ENCODE data around the gene F13B. TPM values are rescaled to one million over a fixed set of nuclear protein-coding genes. Genes with fewer than 3 reads are reported as not detected.
"Not testable (repeated sequence)": the region's sequence is repeated elsewhere in the genome, so short reads cannot be mapped to it uniquely, and the experiment has no call there.

F13B gene
- total RNA-seq, 2 donors from 2014 or later = not detected

DNA sequence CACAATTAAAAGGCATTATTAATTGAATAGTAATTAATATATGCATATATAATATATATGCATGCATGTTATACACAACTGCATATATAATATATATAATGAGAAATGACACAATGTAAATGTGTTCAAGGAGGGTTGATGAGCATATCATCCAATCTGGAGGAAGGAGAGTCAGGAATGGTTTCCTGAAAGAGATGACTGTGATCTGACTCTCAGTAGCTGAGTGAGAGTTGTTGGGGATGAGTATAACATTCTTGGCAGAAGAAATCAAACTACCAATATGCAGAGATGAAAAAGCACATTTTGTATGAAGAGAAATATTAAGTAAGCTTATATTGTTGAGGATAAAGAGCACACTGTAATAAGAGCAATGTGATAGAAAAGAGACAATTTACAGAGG, 37.3 kb downstream of the F13B start:
- ATAC-seq (replicated peaks in 1 of 2) (no peak), DNase-seq (no peak)
- no peaks in the 10 kb centered on the region for H3K36me3 Mint-ChIP-seq (ENCODE audit: insufficient read depth in 2 of 2)
- H3K4me1 Mint-ChIP-seq (ENCODE audit: low read depth) = no peaks in the 10 kb centered on the region
- H3K9me3 Mint-ChIP-seq = no peaks in the 10 kb centered on the region
- no peak overlapping the region for H3K4me3 Mint-ChIP-seq
- no peak overlapping the region for H3K27ac Mint-ChIP-seq
- H3K27me3 Mint-ChIP-seq (ENCODE audit: low read depth) = no peaks in the 10 kb centered on the region

DNA sequence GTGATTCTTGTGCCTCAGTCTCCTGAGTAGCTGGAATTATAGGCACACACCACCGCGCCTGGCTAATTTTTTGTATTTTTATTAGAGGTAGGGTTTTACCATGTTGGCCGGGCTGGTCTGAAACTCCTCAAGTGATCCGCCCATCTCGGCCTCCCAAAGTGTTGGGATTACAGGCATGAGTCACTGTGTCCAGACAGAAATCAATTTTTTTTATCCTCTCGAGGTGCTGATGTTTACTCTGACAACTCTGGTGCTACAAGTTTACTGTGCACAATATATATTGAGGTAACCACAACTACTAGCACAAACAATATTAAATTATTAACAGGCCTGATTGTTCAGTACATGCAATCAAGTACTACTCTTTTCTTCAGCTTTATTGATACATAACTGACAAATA, 39.7 kb downstream of the F13B start:
- Mint-ChIP-seq H3K27me3 (ENCODE audit: low read depth) (no peaks in the 10 kb centered on the region), H3K36me3 (ENCODE audit: insufficient read depth in 2 of 2) (no peaks in the 10 kb centered on the region), H3K4me1 (ENCODE audit: low read depth) (no peaks in the 10 kb centered on the region), H3K27ac (no peak overlapping the region), H3K9me3 (no peaks in the 10 kb centered on the region), H3K4me3 (no peak overlapping the region)
- no peak for ATAC-seq (replicated peaks in 1 of 2)
- no peak for DNase-seq

DNA sequence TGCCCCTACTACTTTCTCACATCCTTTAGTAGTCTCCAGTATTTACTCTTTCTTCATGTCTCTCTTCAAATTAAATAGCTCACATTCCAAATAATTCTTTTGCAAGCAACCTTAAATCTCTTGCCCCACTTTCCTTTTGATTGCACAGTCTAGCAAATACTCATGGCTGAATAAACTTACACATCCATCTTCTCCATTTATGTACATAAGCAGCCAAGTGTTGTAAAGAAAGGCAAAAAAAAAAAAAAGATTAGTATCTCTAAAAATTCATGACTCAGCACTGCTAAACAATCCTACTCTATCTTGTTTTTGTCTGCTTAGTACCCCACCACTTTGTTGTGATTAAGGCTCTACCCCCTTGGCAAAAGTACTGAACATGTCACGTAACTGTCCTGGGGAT, 42.6 kb downstream of the F13B start:
- Mint-ChIP-seq H3K4me3 (no peak overlapping the region), H3K27ac (peak overlapping the region; percentile 23), H3K4me1 (ENCODE audit: low read depth) (no peaks in the 10 kb centered on the region), H3K36me3 (ENCODE audit: insufficient read depth in 2 of 2) (no peaks in the 10 kb centered on the region), H3K27me3 (ENCODE audit: low read depth) (no peaks in the 10 kb centered on the region), H3K9me3 (no peaks in the 10 kb centered on the region)
- ATAC-seq (replicated peaks in 1 of 2) (no peak), DNase-seq (no peak)

DNA sequence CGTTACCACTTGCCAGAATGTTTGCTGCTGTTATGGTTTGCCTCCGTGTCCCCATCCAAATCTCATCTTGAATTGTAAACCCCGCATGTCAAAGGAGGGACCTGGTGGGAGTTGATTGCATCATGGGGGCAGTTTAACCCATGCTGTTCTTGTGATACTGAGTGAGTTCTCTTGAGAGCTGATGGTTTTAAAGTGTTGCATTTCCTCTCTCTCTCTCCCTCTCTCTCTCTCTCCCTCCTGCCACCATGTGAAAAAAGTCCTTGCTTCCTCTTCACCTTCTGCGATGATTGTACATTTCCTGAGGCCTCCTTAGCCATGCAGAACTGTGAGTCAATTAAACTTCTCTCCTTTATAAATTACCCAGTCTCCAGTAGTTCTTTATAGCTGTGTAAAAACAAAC, 45.3 kb downstream of the F13B start:
- Mint-ChIP-seq H3K4me1 (ENCODE audit: low read depth) (no peaks in the 10 kb centered on the region), H3K36me3 (ENCODE audit: insufficient read depth in 2 of 2) (no peaks in the 10 kb centered on the region), H3K9me3 (peaks cover 0 to 3% of the 10 kb centered on the region in 2 donors), H3K4me3 (no peak overlapping the region), H3K27me3 (ENCODE audit: low read depth) (no peaks in the 10 kb centered on the region), H3K27ac (no peak overlapping the region)
- no peak for DNase-seq
- no peak for ATAC-seq (replicated peaks in 1 of 2)

DNA sequence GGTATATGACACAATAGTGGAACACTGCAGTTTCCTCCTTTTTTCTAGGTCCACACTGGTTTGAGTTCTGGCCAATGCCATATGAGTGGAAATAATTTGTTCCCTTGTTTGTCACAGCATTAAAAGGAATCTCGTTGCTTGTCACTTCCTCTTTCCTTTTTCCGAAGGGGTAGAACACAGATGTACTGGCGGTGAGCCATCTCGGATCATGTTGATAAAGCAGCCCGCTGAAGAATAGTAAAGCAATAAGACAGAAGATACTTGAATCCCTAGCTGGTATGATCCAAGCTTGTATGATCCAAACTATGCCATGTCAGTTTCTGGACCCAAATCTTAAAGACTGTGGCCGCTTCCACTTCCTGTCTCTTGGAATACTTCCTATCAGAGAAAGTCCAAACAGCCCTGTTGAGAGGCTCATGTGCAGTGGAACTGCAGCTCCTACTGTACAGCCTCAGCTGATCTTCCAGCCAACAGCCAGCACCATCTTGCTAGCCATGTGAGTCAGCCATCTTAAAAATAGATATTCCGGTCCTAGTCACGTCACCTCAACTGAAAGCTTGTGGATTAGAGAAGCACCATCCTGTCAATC, 49.4 kb downstream of the F13B start:
- H3K4me3 Mint-ChIP-seq = no peak overlapping the region
- no peaks in the 10 kb centered on the region for H3K27me3 Mint-ChIP-seq (ENCODE audit: low read depth)
- ATAC-seq (replicated peaks in 1 of 2) (no peak), DNase-seq (no peak)
- no peaks in the 10 kb centered on the region for H3K36me3 Mint-ChIP-seq (ENCODE audit: insufficient read depth in 2 of 2)
- H3K27ac Mint-ChIP-seq = no peak overlapping the region
- H3K9me3 Mint-ChIP-seq = peaks cover 0 to 3% of the 10 kb centered on the region in 2 donors
- no peaks in the 10 kb centered on the region for H3K4me1 Mint-ChIP-seq (ENCODE audit: low read depth)

DNA sequence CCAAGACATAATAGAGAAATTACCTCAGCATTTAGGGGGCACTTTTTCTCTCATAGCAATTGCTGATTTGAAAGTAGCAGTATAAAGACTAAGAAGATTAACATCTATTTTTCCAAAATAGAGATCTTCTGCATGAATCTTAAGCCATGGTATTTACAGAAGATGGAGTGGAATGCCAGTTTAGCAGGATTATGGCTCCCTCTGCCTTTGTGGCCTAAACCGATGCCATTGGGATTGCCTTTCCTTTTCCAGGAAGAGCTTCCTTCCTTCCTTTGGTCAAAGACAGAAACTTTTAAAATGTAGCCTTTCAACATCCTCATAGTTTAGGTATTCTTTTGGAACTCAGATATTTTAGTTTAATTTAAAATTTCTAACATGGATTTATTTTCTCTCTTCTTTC, 50.3 kb downstream of the F13B start:
- H3K9me3 Mint-ChIP-seq = peaks cover 1 to 4% of the 10 kb centered on the region in 2 donors
- H3K36me3 Mint-ChIP-seq (ENCODE audit: insufficient read depth in 2 of 2) = no peaks in the 10 kb centered on the region
- no peak overlapping the region for H3K27ac Mint-ChIP-seq
- H3K27me3 Mint-ChIP-seq (ENCODE audit: low read depth) = no peaks in the 10 kb centered on the region
- no peak overlapping the region for H3K4me3 Mint-ChIP-seq
- DNase-seq = no peak
- no peaks in the 10 kb centered on the region for H3K4me1 Mint-ChIP-seq (ENCODE audit: low read depth)
- no peak for ATAC-seq (replicated peaks in 1 of 2)

DNA sequence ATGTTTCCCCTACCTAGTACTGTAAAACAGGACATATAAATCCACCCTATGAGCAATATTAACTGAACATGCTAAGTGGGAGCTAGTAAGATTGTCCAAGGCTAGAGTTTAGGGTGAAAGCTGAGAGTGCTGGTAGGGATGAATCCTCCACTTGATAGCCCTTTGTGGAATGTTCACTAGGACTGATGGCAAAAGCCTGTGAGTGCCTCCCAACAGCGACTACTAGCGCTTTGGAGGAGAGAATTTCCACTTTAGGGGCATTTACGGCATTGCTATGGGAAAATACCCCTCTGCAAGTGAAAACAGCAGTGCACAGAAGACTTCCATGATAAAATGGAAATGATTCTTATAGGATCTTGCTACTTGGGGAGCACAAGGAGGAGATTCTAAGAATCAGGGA, 53.8 kb downstream of the F13B start:
- DNase-seq = no peak
- Mint-ChIP-seq H3K4me1 (ENCODE audit: low read depth) (no peaks in the 10 kb centered on the region), H3K4me3 (no peak overlapping the region), H3K36me3 (ENCODE audit: insufficient read depth in 2 of 2) (no peaks in the 10 kb centered on the region), H3K27ac (no peak overlapping the region), H3K9me3 (peaks cover 4 to 6% of the 10 kb centered on the region in 2 donors), H3K27me3 (ENCODE audit: low read depth) (no peaks in the 10 kb centered on the region)
- ATAC-seq (replicated peaks in 1 of 2) = no peak

DNA sequence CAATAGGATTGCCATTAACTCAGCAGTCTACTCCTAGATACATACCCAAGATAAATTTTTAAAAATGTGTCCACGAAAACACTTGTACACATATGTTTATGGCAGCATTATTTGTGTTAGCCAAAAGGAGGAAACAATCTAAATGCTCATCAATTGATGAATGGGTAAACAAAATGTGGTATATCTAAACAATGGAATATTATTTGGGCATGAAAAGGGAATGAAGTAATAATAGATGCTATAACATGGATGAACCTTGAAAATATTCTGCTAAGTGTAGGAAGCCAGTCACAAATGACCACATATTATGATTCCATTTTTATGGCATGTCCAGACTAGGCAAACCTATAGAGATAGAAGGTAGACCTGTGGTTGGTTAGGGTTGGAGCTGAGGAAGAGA, 55.4 kb downstream of the F13B start:
- no peaks in the 10 kb centered on the region for H3K4me1 Mint-ChIP-seq (ENCODE audit: low read depth)
- H3K36me3 Mint-ChIP-seq (ENCODE audit: insufficient read depth in 2 of 2) = no peaks in the 10 kb centered on the region
- no peak overlapping the region for H3K27ac Mint-ChIP-seq
- peaks cover 4 to 6% of the 10 kb centered on the region in 2 donors for H3K9me3 Mint-ChIP-seq
- H3K4me3 Mint-ChIP-seq = no peak overlapping the region
- DNase-seq (no peak), ATAC-seq (replicated peaks in 1 of 2) (no peak)
- H3K27me3 Mint-ChIP-seq (ENCODE audit: low read depth) = no peaks in the 10 kb centered on the region

DNA sequence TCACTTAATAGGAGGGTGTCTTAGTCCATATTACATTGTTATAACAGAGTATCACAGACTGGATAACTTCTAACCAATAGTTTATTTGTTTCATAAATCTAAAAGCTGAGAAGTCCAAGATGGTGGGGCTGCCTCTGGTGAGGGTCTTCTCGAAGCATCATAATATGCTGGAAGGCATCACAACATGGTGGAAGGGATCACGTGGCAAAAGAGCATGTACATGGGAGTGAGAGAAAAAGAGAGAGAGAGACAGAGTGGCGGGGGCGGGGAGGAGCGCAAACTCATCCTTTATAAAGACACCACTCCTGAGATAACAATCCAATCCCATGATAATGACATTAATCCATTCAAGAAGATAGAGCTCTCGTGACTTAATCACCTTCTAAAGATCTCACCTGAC, 58.2 kb downstream of the F13B start:
- H3K36me3 Mint-ChIP-seq (ENCODE audit: insufficient read depth in 2 of 2) = no peaks in the 10 kb centered on the region
- peaks cover 4 to 6% of the 10 kb centered on the region in 2 donors for H3K9me3 Mint-ChIP-seq
- H3K4me3 Mint-ChIP-seq = no peak overlapping the region
- DNase-seq = no peak
- no peaks in the 10 kb centered on the region for H3K27me3 Mint-ChIP-seq (ENCODE audit: low read depth)
- no peaks in the 10 kb centered on the region for H3K4me1 Mint-ChIP-seq (ENCODE audit: low read depth)
- ATAC-seq (replicated peaks in 1 of 2) = no peak
- H3K27ac Mint-ChIP-seq = no peak overlapping the region

DNA sequence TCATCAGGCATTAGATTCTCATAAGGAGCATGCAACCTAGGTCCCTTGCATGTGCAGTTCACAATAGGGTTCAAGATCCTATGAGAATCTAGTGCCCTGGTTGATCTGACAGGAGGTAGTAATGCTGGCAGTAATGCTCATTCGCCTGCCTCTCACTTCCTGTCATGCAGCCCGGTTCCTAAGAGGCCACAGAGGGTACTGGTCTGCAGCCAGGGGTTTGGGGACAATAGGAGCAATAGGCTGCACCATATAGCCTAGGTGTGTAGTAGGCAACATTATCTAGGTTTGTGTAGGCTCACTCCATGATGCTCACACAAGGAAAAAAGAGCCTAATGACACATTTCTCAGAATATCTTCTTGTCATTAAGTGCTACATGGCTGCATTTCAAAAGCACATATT, 63.9 kb downstream of the F13B start:
- no peak overlapping the region for H3K4me3 Mint-ChIP-seq
- no peak overlapping the region for H3K27ac Mint-ChIP-seq
- H3K4me1 Mint-ChIP-seq (ENCODE audit: low read depth) = no peaks in the 10 kb centered on the region
- H3K36me3 Mint-ChIP-seq (ENCODE audit: insufficient read depth in 2 of 2) = no peaks in the 10 kb centered on the region
- no peaks in the 10 kb centered on the region for H3K9me3 Mint-ChIP-seq
- DNase-seq (no peak), ATAC-seq (replicated peaks in 1 of 2) (no peak)
- H3K27me3 Mint-ChIP-seq (ENCODE audit: low read depth) = no peaks in the 10 kb centered on the region

DNA sequence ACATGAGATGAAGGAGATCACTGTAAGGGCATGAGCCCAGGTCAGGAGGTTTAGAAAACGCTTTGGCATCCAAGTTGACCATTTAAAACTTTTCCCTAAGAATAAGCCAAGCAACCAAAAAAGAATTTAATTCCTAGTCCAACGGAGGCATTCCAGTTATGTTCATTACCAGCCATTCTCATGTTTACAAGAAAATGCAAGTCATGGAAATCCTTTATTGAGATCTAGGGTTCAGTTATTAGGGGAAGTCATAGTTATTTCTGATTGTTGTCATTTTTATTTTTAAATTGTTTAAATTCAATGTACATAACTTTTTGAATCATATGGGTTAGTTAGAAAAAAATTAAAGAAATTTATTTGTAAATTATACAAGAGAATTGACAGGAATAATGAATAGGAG, 65.2 kb downstream of the F13B start:
- Mint-ChIP-seq H3K9me3 (no peaks in the 10 kb centered on the region), H3K4me1 (ENCODE audit: low read depth) (no peaks in the 10 kb centered on the region), H3K27me3 (ENCODE audit: low read depth) (no peaks in the 10 kb centered on the region), H3K27ac (no peak overlapping the region), H3K4me3 (no peak overlapping the region), H3K36me3 (ENCODE audit: insufficient read depth in 2 of 2) (no peaks in the 10 kb centered on the region)
- ATAC-seq (replicated peaks in 1 of 2) (no peak), DNase-seq (no peak)

DNA sequence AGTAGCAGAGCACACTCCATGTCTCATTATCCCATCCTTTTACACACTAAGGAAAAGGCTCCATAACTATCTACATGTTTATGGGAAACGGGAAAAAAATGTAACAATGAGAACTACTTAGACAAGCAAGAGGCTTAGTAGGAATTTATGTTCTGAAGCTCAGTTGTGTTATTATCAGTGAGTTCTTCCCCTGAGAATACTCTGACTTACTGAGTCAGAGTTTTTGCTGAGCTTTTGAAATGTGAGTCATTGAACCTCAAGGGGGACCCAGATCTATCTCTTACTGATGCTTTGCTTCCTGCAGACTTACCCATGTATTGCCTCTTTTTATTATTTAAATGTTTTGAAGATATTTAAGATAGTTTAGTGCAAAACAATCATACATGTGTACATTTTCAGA, 69.6 kb downstream of the F13B start:
- DNase-seq = no peak
- ATAC-seq (replicated peaks in 1 of 2) = peak in 1 of 2 donors; percentile 49
- no peak overlapping the region for H3K4me3 Mint-ChIP-seq
- no peaks in the 10 kb centered on the region for H3K4me1 Mint-ChIP-seq (ENCODE audit: low read depth)
- H3K27me3 Mint-ChIP-seq (ENCODE audit: low read depth) = no peaks in the 10 kb centered on the region
- no peak overlapping the region for H3K27ac Mint-ChIP-seq
- no peaks in the 10 kb centered on the region for H3K36me3 Mint-ChIP-seq (ENCODE audit: insufficient read depth in 2 of 2)
- H3K9me3 Mint-ChIP-seq = no peaks in the 10 kb centered on the region

DNA sequence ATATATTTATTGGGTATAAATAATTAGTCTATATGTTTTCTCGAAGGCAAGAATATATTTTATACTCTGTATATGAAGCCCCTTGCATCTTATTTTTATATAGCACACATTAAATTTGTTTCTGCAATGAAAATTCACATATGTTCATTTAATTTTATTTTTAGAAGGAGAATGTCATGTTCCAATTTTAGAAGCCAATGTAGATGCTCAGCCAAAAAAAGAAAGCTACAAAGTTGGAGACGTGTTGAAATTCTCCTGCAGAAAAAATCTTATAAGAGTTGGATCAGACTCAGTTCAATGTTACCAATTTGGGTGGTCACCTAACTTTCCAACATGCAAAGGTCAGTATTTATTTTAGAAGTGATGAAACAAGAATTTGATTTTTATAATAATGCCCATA, 73.1 kb downstream of the F13B start:
- no peak overlapping the region for H3K27ac Mint-ChIP-seq
- DNase-seq (no peak), ATAC-seq (replicated peaks in 1 of 2) (no peak)
- no peaks in the 10 kb centered on the region for H3K4me1 Mint-ChIP-seq (ENCODE audit: low read depth)
- H3K4me3 Mint-ChIP-seq = no peak overlapping the region
- H3K36me3 Mint-ChIP-seq (ENCODE audit: insufficient read depth in 2 of 2) = no peaks in the 10 kb centered on the region
- H3K9me3 Mint-ChIP-seq = peaks cover 0 to 2% of the 10 kb centered on the region in 2 donors
- H3K27me3 Mint-ChIP-seq (ENCODE audit: low read depth) = no peaks in the 10 kb centered on the region

DNA sequence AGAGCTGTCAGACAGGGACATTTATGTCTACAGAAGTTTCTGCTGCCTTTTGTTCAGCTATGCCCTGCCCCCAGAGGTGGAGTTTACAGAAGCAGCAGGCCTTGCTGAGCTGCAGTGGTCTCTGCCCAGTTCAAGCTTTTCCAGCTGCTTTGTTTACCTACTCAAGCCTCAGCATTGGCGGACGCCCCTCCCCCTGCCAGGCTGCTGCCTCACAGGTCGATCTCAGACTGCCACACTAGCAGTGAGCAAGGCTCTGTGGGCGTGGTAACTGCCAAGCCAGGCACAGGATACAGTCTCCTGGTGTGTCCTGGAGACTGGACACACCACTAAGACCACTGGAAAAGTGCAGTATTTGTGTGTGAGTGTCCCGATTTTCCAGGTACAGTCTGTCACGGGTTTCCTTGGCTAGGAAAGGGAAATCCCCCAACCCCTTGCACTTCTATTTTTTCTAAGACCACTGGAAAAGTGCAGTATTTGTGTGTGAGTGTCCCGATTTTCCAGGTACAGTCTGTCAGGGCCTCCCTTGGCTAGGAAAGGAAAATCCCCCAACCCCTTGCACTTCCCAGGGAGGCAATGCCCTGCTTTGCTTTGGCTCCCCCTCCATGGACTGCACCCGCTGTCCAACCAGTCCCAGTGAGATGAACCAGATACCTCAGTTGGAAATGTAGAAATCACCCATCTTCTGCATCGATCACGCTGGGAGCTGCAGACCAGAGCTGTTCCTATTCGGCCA, 75.0 kb downstream of the F13B start:
- not testable (repeated sequence) for DNase-seq; H3K27me3 Mint-ChIP-seq (ENCODE audit: low read depth); H3K4me3 Mint-ChIP-seq; H3K36me3 Mint-ChIP-seq (ENCODE audit: insufficient read depth in 2 of 2); H3K4me1 Mint-ChIP-seq (ENCODE audit: low read depth); ATAC-seq (replicated peaks in 1 of 2); H3K9me3 Mint-ChIP-seq; H3K27ac Mint-ChIP-seq

Measured in activated T-cell treated with anti-CD3 and anti-CD28 coated beads, Interleukin-2, amount 50 U/mL, for 72 hours (primary cell).